IPS-15b (cell line): ENCODE results near the gene TOMM5.

ENCODE experiments used
- H3K27me3 ChIP-seq: one replicate; pipeline ENCODE4 v1.6.1; 2013; ENCODE audit warnings: low read length; ENCODE audit not compliant: control insufficient read depth, insufficient read depth
- H3K36me3 ChIP-seq: one replicate; pipeline ENCODE4 v1.6.1; 2013; ENCODE audit warnings: low read length; ENCODE audit not compliant: control insufficient read depth, insufficient read depth
- H3K4me1 ChIP-seq: one replicate; pipeline ENCODE4 v1.6.1; 2013; ENCODE audit warnings: mild to moderate bottlenecking, low read length; ENCODE audit not compliant: control insufficient read depth, insufficient read depth
- H3K4me3 ChIP-seq: one replicate; pipeline ENCODE4 v1.5.1; 2013; ENCODE audit warnings: low read depth, low read length
- H3K9ac ChIP-seq: one replicate; pipeline ENCODE4 v1.6.1; 2013; ENCODE audit warnings: low read depth, mild to moderate bottlenecking, low read length
- H3K9me3 ChIP-seq: one replicate; pipeline ENCODE4 v1.6.1; 2013; ENCODE audit warnings: mild to moderate bottlenecking, low read length; ENCODE audit not compliant: control insufficient read depth, insufficient read depth

The TOMM5 gene

DNA sequence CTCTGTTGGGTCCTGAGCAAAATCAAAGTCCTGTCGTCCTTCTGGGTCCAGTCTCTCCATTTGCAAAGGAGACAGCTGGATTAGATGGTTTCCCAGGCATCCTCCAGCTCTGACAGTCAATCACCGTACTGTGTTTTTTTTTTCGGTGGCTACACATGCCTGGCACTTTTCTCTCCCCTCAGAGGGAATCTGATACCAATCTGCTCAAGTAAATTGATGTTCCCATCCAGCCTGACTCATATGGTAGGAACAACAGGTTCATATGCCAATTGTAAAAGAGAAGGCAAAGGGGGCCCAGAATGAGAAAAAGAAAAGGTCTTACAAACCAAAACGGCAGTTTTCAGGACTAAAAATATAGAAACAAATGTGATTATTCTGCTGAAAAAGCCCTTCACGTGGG is 17.4 kb downstream of the TOMM5 start:
- Histone ChIP-seq H3K36me3 (no peaks in the 10 kb centered on the region), H3K9ac (no peak overlapping the region), H3K9me3 (no peaks in the 10 kb centered on the region), H3K4me3 (peak overlapping the region; percentile 82), H3K4me1 (peaks cover 28% of the 10 kb centered on the region), H3K27me3 (no peaks in the 10 kb centered on the region)

DNA sequence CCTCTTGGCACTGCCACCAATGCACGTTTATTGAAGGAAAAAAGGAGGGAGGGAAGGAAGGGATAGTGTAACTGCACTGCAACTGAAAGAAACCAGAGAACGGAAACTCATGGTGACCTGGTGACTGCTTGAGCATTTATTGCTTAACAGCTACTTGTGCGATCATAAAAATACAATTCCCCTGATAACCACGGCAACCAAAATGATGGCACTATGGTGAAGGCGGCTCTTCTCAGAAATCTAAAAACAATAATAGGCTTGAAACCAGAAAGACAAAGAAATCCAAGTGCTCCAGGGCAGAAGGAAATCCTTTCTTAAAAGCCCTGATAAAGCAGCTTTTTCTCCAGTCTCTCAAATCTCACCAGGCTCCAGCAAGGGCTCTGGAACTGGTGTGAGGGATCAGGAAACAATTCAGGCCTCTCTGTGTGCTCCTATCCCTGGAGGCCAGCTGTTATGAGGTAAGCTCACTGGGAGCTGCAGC is 18.1 kb downstream of the TOMM5 start:
- Histone ChIP-seq H3K9ac (no peak overlapping the region), H3K27me3 (no peaks in the 10 kb centered on the region), H3K36me3 (no peaks in the 10 kb centered on the region), H3K4me3 (no peak overlapping the region), H3K4me1 (peaks cover 28% of the 10 kb centered on the region), H3K9me3 (no peaks in the 10 kb centered on the region)

DNA sequence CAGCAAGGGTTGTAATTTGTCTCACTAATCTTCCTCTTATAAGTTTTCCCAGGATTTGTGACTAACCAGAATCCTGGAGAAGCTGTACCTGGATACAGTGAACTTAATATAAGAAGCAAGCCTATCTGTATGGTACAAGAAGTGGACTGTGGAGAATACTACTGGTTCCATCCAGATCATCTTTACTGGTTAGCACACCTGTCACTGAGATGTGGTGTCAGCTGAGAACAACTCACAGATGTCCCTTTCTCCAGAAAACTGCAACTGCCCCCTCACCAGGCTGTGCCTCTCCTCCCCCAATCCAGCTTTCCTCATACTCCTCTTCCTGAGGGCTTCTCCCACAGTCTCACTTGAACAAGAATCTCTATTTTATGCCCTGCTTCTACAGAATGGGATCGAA is 21.1 kb downstream of the TOMM5 start:
- Histone ChIP-seq H3K27me3 (no peaks in the 10 kb centered on the region), H3K4me3 (no peak overlapping the region), H3K9ac (no peak overlapping the region), H3K4me1 (peaks cover 28% of the 10 kb centered on the region), H3K36me3 (no peaks in the 10 kb centered on the region), H3K9me3 (no peaks in the 10 kb centered on the region)

DNA sequence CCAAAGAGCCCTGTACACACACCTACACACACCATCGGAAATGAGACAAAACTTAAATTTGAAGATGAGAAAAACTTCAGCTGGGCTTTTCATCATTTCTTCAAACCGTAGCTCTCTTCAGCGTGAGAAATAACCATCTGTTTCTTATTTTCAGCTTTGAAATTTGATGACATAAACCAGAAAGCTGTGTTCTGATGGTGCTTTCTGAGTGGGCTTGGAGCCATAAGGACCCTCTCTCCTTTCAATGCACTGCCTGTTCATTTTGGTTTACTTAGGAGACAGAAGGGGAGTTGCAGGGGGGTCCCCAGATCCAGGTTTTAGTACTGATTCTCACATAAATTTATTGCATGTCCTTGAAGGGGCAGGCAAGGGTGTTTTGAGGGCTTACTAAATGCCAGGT is 25.7 kb downstream of the TOMM5 start:
- Histone ChIP-seq H3K36me3 (peaks cover 3% of the 10 kb centered on the region), H3K4me1 (peaks cover 9% of the 10 kb centered on the region), H3K4me3 (no peak overlapping the region), H3K9me3 (no peaks in the 10 kb centered on the region), H3K27me3 (no peaks in the 10 kb centered on the region), H3K9ac (no peak overlapping the region)

DNA sequence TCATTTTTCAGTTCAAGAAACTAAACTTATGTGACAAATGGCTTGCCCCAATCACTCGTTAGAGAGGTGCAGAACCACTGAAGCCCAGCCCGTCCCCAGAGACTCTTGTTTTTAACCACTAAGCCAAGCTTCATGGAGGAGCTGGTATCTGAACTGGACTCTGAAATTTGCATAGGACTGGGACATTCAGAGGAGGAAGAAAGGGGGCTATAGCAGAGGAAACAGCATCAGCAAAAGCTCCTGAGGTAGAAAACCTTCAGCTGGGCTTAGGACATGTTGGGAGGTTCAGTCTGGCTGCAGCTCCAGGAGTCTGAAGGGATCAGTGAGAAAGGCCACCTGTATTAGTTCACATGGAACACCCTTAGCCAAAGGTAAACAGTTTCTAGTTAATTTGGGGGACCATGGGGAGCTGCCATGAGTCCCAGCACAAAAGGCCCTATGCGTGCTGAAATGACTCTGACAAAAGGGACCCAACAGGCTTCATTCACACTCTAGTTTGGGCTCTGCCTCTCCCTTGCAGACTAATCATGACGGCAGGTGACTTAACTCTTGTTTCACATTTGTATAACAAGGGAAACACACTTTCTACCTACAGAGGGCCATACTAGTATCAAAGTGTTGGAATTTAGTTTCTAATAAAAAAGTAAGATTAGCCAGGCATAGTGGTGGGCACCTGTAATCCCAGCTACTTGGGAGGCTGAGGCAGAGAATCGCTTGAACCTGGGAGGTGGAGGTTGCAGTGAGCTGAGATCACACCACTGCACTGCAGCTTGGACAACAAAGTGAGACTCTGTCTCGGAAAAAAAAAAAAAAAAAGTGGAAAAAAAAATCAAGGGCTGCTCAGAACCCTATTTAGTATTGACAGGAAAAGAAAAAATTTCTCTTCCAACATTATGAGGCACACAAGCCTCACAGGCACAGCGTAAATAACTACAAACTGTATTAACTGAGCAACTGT is 26.5 kb downstream of the TOMM5 start:
- peaks cover 3% of the 10 kb centered on the region for H3K36me3 ChIP-seq
- H3K27me3 ChIP-seq, result no peaks in the 10 kb centered on the region
- H3K4me3 ChIP-seq, result no peak overlapping the region
- no peaks in the 10 kb centered on the region for H3K9me3 ChIP-seq
- peaks cover 9% of the 10 kb centered on the region for H3K4me1 ChIP-seq
- H3K9ac ChIP-seq, result no peak overlapping the region

DNA sequence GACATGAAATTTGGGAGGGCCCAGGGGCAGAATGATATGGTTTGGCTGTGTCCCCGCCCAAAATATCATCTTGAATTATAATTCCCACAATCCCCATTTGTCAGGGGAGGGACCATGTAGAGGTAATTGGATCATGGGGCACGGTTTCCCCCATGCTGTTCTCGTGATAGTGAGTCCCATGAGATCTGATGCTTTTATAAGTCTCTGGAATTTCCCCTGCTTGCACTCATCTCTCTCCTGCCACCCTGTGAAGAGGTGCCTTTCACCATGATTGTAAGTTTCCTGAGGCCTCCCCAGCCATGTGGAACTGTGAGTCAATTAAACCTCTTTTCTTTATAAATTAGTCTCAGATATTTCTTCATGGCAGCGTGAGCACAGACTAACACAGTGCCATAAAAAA is 27.5 kb downstream of the TOMM5 start:
- Histone ChIP-seq H3K36me3 (peaks cover 3% of the 10 kb centered on the region), H3K4me3 (no peak overlapping the region), H3K4me1 (peaks cover 9% of the 10 kb centered on the region), H3K9ac (no peak overlapping the region), H3K27me3 (no peaks in the 10 kb centered on the region), H3K9me3 (no peaks in the 10 kb centered on the region)

DNA sequence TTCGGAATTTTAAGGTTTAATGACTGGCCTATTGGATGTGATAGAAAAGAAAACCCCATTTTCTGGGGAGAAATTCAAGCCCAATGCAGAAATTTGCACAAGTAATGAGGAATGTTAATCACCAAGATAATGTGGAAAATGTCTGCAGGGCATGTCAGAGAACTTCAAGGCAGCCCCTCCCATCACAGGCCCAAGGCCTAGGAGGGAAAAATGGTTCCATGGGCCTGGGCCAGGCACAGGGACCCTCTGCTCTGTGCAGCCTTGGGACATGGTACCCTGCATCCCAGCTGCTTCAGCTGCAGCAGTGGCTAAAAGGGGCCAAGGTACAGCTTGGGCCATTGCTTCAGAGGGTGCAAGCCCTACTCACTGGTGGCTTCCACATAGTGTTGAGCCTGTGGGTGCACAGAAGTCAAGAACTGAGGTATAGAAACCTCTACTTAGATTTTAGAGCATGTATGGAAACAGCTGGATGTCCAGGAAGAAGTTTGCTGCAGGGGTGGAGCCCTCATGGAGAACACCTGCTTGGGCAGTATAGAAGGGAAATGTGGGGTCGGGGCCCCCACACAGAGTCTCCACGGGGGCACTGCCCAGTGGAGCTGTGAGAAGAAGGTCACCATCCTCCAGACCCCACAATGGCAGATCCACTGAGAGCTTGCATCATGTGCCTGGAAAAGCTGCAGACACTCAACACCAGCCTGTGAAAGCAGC is 28.4 kb downstream of the TOMM5 start:
- Histone ChIP-seq H3K36me3 (peaks cover 3% of the 10 kb centered on the region), H3K9me3 (no peaks in the 10 kb centered on the region), H3K4me1 (peaks cover 16% of the 10 kb centered on the region), H3K27me3 (no peaks in the 10 kb centered on the region), H3K9ac (no peak overlapping the region), H3K4me3 (no peak overlapping the region)

DNA sequence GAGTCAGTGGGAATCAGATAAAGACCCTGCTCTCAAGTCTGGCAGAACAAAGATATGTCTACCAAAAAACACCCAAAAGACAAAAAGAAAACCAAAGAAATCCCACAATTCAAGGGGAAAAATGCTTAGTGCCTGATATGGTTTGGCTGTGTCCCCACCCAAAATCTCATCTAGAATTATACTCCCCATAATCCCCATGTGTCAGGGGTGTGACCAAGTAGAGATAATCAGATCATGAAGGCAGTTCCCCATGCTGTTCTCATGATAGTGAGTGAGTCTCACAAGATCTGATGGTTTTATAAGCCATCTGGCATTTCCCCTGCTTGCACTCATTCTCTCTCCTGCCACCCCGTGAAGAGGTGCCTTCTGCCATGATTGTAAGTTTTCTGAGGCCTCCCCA is 29.6 kb downstream of the TOMM5 start:
- peaks cover 20% of the 10 kb centered on the region for H3K4me1 ChIP-seq
- H3K27me3 ChIP-seq, result no peaks in the 10 kb centered on the region
- no peak overlapping the region for H3K4me3 ChIP-seq
- no peak overlapping the region for H3K9ac ChIP-seq
- peaks cover 3% of the 10 kb centered on the region for H3K36me3 ChIP-seq
- no peaks in the 10 kb centered on the region for H3K9me3 ChIP-seq

DNA sequence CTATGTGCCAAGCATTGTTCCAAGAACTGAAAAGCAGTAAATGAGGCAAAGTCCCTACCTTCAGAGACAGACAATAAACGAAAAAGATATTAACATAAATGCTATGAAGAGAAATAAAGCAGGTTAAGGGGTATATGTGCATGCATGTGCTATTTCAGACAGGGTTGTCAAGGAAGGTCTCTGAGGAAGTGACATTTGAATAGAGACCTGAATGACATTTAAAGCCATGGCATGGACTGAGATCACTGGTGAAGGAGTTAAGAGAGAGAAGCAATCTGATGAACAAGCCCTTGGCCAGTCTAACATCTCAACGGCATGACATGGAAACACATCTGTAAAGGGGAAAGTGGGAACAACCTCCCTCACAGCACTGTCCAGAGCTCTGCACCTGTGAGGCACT is 30.7 kb downstream of the TOMM5 start:
- Histone ChIP-seq H3K36me3 (peaks cover 3% of the 10 kb centered on the region), H3K27me3 (no peaks in the 10 kb centered on the region), H3K4me3 (no peak overlapping the region), H3K4me1 (peaks cover 21% of the 10 kb centered on the region), H3K9me3 (no peaks in the 10 kb centered on the region), H3K9ac (no peak overlapping the region)

DNA sequence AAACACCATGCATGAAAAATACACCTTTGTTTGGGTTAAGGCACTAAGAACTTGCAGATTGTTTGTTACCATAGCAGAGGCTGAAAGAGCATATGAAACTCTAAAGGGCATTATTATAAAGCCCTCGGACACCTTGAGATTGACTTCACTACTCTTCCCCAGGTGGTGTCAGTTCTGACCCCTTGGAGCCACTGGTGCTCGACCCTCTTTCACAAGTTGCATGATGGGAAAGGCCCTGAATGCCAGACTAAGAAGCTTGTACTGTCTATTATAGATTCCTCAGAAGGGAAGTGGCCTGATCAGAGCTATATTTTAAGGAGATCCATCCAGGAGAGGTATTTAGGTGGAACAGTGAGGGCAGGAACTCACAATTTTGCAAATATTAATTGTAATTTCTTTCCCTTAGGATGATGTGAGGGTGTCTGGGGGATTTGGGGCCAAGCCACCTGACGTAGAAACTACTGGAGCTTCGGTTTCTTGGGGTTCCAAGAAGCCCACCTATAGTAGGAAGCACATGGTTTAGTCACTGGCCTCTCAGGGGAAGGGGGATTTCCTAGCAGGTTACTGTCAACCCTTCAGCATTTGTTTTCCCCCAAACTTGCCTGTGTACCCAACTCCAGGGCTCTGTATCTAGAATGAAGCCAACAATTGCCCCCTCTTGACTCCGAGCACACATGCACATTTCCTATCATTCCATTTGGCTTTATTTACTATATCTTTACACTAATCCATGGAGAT is 32.4 kb downstream of the TOMM5 start:
- Histone ChIP-seq H3K4me3 (no peak overlapping the region), H3K27me3 (no peaks in the 10 kb centered on the region), H3K9ac (no peak overlapping the region), H3K36me3 (no peaks in the 10 kb centered on the region), H3K4me1 (peaks cover 12% of the 10 kb centered on the region), H3K9me3 (no peaks in the 10 kb centered on the region)

DNA sequence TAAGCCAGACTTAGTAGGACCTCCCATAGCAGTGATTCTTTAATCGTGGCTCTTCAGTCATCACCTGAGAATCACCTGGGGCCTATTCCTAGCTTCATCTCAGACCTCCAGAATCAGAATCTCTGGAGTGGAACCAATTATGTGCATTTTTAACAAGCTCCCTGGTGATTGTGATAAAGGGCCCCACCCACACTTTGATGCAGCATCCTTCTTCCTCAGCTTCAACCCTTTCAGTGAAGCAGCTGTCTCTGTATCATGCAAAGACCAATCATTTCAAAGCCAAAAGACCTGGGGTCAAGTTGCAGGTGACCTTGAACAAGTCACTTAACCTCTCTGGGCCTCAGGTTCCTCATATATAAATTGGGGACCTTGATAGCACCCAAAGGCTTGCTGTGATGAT is 33.3 kb downstream of the TOMM5 start:
- no peak overlapping the region for H3K4me3 ChIP-seq
- H3K36me3 ChIP-seq, result no peaks in the 10 kb centered on the region
- H3K9ac ChIP-seq, result no peak overlapping the region
- H3K27me3 ChIP-seq, result no peaks in the 10 kb centered on the region
- H3K9me3 ChIP-seq, result no peaks in the 10 kb centered on the region
- peaks cover 12% of the 10 kb centered on the region for H3K4me1 ChIP-seq
